ENCODE data around the gene PLVAP. TPM values are rescaled to one million over a fixed set of nuclear protein-coding genes. Genes with fewer than 3 reads are reported as not detected.

Gene PLVAP
- total RNA-seq, 1 donor from 2014 or later = 0.84 TPM

DNA sequence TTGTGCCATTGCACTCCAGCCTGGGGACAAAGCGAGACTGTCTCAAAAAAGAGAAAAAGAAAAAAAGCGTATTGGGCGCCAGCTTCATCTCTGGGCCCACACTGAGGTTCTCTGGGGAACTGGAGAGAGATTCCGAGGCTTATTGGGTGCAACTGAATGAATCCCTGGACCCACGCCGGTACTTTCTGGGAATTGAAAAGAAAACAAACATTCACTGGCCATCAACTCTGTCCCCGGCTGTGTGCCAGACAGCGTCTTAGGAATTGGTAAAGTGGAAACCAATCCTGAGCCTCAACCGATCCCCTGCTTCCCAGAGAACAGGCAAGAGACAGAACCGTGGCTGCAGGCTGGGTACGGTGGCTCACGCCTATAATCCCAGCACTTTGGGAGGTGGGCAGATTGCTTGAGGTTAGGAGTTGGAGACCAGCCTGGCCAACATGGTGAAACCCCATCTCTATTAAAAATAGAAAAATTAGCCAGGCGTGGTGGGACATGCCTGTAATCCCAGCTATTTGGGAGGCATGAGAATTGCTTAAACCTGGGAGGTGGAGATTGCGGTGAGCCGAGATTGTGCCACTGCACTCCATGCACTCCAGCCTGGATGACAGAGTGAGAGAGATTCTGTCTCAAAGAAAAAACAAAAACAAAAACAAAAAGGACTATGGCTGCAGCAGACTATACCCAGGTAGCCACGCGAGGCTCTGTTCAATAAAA lies 51.1 kb downstream of the PLVAP start:
- ChIA-PET CTCF (no interaction called here), POLR2A (interaction anchor here (0.7 to 3.5 kb wide), 4 partner anchors 7 to 34 kb away, joined by 3 to 24 read pairs (median 4); partner anchors contain the start of gene DDA1)
- Mint-ChIP-seq H3K9me3 (no peaks in the 10 kb centered on the region), H3K4me1 (peaks cover 18% of the 10 kb centered on the region), H3K27me3 (peaks cover 6% of the 10 kb centered on the region), H3K36me3 (ENCODE audit: low read depth) (peaks cover 10% of the 10 kb centered on the region), H3K27ac (no peak overlapping the region), H3K4me3 (no peak overlapping the region)
- intact Hi-C loops (cut with micrococcal nuclease) = no loop called here
- TF ChIP-seq, protein P1, sequence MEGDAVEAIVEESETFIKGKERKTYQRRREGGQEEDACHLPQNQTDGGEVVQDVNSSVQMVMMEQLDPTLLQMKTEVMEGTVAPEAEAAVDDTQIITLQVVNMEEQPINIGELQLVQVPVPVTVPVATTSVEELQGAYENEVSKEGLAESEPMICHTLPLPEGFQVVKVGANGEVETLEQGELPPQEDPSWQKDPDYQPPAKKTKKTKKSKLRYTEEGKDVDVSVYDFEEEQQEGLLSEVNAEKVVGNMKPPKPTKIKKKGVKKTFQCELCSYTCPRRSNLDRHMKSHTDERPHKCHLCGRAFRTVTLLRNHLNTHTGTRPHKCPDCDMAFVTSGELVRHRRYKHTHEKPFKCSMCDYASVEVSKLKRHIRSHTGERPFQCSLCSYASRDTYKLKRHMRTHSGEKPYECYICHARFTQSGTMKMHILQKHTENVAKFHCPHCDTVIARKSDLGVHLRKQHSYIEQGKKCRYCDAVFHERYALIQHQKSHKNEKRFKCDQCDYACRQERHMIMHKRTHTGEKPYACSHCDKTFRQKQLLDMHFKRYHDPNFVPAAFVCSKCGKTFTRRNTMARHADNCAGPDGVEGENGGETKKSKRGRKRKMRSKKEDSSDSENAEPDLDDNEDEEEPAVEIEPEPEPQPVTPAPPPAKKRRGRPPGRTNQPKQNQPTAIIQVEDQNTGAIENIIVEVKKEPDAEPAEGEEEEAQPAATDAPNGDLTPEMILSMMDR (IDR thresholded peaks at IDR 0.05) = no peak
- ATAC-seq (ENCODE audit: low read depth) = no peak
- no peak for DNase-seq

DNA sequence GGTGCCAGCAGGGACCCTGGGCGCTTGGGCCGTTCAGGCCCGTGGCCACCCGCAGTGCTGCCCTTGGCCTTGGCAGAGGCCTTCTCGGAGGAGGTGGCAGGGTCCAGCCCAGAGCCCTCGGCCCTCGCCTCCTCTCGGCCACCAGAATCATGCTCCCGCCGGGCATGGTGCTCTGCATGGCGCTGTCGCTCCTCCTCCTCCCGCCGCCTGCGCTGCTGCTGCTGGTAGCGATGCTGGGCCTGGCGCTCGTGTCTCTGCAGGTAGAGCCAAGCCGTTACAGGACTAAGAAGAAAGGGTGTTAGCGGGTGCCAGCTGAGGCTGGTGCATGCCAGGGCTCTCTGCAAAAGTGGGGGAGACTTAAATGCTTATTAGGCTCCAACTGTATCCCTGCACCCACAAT lies 52.0 kb downstream of the PLVAP start:
- Mint-ChIP-seq H3K27me3 (no peaks in the 10 kb centered on the region), H3K9me3 (no peaks in the 10 kb centered on the region), H3K4me3 (no peak overlapping the region), H3K27ac (no peak overlapping the region), H3K36me3 (ENCODE audit: low read depth) (peaks cover 19% of the 10 kb centered on the region), H3K4me1 (peaks cover 16% of the 10 kb centered on the region)
- ATAC-seq (ENCODE audit: low read depth) (no peak), DNase-seq (no peak)
- TF ChIP-seq, protein P1 (IDR thresholded peaks at IDR 0.05) = no peak
- CTCF ChIA-PET = no interaction called here
- POLR2A ChIA-PET = interaction anchor here (0.6 to 2.0 kb wide), 2 partner anchors 8 to 1238 kb away, joined by 3 to 4 read pairs; no protein-coding TSS in a partner anchor
- intact Hi-C loops (cut with micrococcal nuclease) = no loop called here

DNA sequence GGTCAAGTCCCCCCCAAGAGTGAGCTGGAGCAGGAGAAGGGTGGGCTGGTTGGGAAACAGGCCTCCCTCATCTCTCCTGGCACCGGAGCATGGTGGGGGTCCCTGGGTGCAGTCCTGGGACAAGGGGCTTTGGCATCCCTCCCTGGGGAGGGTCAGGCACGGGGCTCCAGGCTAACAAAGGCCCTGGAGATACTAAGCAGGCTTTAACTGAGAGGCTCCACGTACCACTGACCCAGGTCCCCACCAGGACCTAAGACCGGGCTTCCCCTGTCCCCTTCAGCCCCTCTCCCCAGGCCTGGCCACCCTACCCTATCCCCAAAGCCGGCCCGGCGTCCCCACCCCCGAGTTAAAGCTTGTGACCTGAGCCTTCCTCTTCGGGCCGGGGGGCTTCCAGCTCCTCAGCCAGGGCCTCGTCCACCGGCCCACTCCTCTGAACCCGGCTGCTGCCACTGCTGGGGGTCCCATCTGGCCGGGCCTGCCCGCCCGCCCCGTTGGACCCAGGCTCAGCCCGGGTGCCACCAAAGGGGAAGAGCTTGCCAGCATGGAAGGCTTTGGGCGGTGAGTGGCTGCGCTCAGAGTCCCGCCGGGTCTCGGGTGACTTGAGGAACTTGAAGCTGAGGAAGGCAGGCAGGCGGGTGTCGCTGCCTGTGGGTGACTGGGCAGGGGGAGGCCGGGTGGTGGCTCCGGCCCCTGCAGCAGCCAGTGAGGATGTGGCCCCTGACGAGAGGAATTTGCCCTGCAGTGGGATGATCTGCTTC lies 52.6 kb downstream of the PLVAP start:
- ChIA-PET POLR2A (interaction anchor here (0.6 to 2.0 kb wide), 2 partner anchors 9 to 1238 kb away, joined by 3 to 4 read pairs; no protein-coding TSS in a partner anchor), CTCF (no interaction called here)
- intact Hi-C loops (cut with micrococcal nuclease) = no loop called here
- H3K9me3 Mint-ChIP-seq = no peaks in the 10 kb centered on the region
- peaks cover 13% of the 10 kb centered on the region for H3K4me1 Mint-ChIP-seq
- H3K36me3 Mint-ChIP-seq (ENCODE audit: low read depth) = peaks cover 25% of the 10 kb centered on the region
- ATAC-seq (ENCODE audit: low read depth) (no peak), DNase-seq (no peak)
- TF ChIP-seq, protein P1 (IDR thresholded peaks at IDR 0.05) = no peak
- no peaks in the 10 kb centered on the region for H3K27me3 Mint-ChIP-seq
- H3K27ac Mint-ChIP-seq = no peak overlapping the region
- H3K4me3 Mint-ChIP-seq = no peak overlapping the region

DNA sequence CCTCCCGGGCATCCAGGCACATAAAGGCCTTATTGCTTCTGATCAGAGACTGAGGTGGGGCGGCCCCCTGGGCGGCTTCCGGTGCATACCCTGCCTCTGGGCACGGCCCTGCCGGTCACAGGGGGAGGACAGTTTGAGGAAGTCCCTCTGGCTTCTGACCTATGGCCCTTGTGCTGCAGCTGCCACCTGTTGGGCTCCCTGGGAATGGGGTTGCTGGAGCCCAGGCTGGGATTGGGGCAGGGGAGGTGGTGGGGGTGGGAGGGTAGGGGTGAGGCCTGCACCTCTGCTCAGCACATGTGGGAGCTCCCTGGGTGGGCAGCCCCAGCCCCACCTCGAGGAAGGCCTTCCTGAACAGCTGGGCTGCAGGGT lies 53.2 kb downstream of the PLVAP start:
- Mint-ChIP-seq H3K27me3 (no peaks in the 10 kb centered on the region), H3K4me1 (peaks cover 9% of the 10 kb centered on the region), H3K36me3 (ENCODE audit: low read depth) (peaks cover 30% of the 10 kb centered on the region), H3K4me3 (no peak overlapping the region), H3K27ac (no peak overlapping the region), H3K9me3 (no peaks in the 10 kb centered on the region)
- intact Hi-C loops (cut with micrococcal nuclease) = no loop called here
- DNase-seq (no peak), ATAC-seq (ENCODE audit: low read depth) (no peak)
- POLR2A ChIA-PET = no interaction called here
- CTCF ChIA-PET = no interaction called here
- TF ChIP-seq, protein P1 (IDR thresholded peaks at IDR 0.05) = no peak

DNA sequence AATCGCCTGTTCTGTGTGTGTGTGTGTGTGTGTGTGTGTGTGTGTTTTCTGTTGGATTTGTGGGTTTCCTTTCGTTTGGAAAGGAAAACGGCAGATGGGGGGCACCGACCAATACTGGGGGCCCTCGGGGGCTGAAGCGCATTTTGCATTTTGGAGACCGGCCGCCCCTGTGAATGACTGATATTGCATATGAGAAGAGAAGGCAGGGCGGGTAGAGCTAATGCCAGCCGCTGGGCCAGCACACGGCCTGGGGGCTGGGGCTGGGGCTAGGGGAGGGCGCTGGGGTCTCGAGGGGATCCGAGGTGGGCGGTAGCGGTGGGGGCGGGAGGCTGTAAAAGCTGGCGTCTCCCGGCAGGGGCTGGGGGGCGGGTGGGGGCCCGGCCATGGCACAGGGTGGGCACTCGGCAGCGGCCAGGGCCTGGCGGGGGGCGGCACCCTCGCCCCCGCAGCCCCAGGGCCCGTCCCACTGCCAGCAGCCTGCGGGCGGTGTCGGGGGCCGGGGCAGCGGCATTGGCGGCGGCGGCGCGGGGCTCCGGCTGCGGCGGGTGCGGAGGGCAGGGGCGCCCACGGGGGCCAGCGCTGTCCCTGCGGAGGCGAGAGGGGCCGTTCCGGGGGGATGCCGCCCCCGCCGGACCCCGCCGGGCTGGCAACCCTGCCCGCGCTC lies 53.7 kb downstream of the PLVAP start:
- no peaks in the 10 kb centered on the region for H3K27me3 Mint-ChIP-seq
- peaks cover 30% of the 10 kb centered on the region for H3K36me3 Mint-ChIP-seq (ENCODE audit: low read depth)
- no peak overlapping the region for H3K4me3 Mint-ChIP-seq
- TF ChIP-seq, protein P1 (IDR thresholded peaks at IDR 0.05) = no peak
- peaks cover 8% of the 10 kb centered on the region for H3K4me1 Mint-ChIP-seq
- no peak for ATAC-seq (ENCODE audit: low read depth)
- intact Hi-C loops (cut with micrococcal nuclease) = no loop called here
- H3K27ac Mint-ChIP-seq = no peak overlapping the region
- H3K9me3 Mint-ChIP-seq = no peaks in the 10 kb centered on the region
- POLR2A ChIA-PET = interaction anchor here (0.7 kb wide), 1 partner anchor 1992 kb away, joined by 6 read pairs; no protein-coding TSS in a partner anchor
- CTCF ChIA-PET = no interaction called here
- no peak for DNase-seq
